HG03039 (cell line): Measurements from ENCODE around the gene CHRNA4.
"Not testable (repeated sequence)": the region's sequence is repeated elsewhere in the genome, so short reads cannot be mapped to it uniquely, and the experiment has no call there.

Experiments
- ATAC-seq: cut with Tn5 transposase; IDR thresholded peaks from one replicate; pipeline ENCODE4 v1.9.1; 2021; ENCODE audit warnings: mild to moderate bottlenecking, moderate library complexity; ENCODE audit not compliant: unreplicated experiment

CHRNA4 gene

GRCh38 chr20:63351326-63351700 lies 9.8 kb downstream of the CHRNA4 start:
- ATAC-seq, result no peak

DNA sequence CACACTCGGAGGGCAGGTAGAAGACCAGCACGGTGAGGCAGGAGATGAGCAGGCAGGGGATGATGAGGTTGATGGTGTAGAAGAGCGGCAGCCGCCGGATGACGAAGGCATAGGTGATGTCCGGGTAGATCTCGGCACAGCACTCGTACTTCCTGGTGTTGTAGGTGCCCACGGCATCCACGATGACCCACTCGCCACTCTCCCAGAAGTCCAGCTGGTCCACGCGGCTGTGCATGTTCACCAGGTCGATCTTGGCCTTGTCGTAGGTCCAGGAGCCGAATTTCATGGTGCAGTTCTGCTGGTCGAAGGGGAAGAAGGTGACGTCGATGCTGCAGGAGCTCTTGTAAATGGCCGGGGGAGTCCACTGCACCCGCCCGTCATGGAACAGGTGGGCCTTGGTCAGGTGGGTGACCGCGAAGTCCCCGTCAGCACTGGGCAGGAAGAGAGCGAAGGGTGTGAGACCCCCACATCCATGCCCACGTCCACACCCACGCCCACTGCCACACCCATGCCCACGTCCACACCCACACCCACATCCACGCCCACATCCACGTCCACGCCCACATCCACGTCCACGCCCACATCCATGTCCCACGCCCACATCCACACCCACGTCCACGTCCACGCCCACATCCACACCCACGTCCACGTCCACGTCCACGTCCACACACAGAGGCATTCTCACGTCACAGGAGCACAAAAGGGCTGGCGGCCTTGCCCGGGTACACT lies 10.4 kb downstream of the CHRNA4 start:
- ATAC-seq, result no peak

DNA sequence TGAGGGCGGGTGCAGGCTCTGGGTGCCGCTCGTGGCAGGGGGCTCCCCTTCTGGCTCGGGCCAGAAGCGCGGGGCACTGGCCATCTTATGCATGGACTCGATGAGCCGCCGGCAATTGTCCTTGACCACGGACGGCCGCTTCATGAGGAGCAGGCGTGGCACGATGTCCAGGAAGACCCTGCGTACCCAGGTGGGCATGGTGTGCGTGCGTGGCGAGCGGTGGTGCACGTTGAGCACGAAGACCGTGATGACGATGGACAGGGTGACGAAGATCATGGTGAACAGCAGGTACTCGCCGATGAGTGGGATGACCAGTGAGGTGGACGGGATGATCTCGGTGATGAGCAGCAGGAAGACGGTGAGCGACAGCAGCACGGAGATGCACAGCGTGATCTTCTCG lies 11.0 kb downstream of the CHRNA4 start:
- no peak for ATAC-seq

GRCh38 chr20:63349516-63349895 lies 11.6 kb downstream of the CHRNA4 start:
- no peak for ATAC-seq

DNA sequence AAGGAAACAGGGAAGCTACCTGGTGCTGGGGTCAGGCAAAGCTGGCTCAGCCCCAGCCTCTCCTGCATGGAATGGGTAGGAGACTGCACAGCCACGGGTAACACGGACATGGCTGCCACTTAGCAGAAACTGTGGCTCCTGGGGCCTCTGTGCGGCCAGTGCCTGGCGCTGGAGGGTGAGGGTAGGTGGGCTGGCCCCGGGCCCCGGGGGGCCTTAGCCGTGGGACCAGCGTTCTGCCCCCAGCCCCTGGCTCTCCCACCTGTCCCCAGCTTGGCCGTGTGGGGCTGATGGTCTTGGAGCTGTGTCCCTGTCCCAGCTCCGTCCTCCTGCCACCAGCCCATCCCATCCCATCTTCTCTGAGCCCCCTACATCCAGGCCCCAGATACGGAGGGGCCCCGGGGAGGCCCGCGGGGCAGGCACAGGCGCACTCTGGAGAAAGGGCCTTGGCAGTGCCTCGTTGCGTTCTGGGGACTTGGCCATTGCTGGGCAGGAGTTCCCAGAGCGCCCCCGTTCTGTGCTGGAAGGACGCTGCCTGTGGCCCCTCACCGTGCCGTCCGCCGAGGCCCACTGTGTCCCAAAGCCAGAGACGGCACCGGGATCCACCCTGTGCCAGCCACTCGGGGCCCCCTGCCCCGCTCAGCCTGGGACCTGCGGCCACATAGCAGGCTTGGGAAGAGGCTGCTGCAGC lies 12.2 kb downstream of the CHRNA4 start:
- ATAC-seq, result no peak

DNA sequence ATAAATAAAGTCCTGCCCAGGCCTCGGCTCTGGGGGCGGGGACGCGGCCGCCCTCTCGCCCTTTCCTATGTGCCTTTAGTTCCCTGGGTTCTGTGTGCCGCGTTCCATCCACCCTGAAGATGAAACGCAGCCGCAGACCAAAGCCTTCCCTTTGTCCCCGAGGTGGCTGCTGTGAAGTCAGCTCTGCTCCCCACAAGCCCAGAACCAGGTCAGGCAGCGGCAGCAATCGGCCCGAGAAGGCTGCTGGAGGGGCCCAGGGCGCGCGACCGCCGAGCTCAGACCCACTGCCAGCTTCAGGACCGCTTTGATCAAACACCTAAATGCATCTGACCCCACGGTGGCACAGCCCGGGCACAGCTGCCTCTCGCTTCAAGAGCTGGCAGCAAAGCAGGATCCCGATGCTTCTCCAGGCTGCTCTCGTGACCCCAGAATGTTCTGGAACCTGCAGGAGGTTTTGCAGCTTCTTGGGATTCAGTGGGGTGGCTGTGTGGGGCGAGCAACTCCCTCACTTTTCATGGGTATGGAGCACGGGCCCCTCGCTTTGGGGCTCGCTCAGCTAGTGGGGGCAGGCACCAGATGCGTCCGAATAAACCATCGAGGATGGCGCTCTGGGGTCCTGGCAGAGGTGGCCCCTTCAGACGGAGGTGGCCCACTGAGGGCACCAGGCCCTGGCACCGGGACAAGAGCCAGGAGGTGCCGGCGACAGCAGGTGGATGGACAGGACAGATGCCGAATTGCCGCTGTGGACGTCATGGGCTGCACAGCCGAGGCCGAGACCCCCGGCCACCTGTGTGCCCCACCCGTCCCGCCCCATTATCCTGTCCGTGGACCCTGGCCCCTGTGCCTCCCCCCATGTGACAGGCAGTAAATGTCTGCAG lies 13.0 kb downstream of the CHRNA4 start:
- no peak for ATAC-seq

DNA sequence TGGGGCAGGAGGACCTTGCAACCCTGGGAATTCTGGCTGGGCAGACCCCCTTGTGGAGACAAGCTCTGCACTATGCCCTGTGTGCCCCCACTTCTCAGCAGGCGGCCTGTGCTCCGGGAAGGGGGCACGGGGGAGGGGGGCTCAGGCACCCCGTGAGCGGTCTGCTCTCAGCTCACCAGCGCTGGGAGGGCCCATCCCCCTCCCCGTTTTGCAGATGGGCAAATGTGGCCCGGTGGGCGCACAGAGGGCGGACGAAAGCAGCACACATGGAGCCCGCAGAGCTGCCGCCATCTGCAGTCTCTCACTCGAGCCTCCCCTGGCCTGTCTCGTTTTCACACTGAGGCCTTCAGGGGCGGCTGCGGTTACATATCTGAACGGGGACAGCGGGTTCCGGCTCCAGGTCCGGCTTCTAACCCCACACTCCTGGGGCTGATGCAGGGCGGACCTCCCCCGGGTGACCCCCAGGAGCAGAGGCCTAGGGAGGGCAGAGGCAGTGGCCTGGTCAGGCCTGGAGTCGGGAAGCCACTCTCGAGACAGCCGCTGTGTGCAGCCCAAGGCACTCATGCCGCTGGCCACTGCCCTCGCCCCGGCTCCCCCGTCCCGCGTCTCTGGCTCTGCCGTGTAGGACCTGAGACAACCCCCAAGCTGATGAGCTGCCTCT lies 13.9 kb downstream of the CHRNA4 start:
- ATAC-seq, result no peak

GRCh38 chr20:63346131-63347080 lies 14.7 kb downstream of the CHRNA4 start:
- ATAC-seq, result no peak

- no peak for ATAC-seq
Observed at GRCh38 chr20:63345328-63346100, 15.6 kb downstream of the CHRNA4 start.

- no peak for ATAC-seq
Observed at GRCh38 chr20:63344616-63345327, 16.4 kb downstream of the CHRNA4 start.

GRCh38 chr20:63343460-63344445 lies 17.4 kb downstream of the CHRNA4 start:
- ATAC-seq, result no peak

- no peak for ATAC-seq
Observed at GRCh38 chr20:63342561-63343459, 18.3 kb downstream of the CHRNA4 start.

DNA sequence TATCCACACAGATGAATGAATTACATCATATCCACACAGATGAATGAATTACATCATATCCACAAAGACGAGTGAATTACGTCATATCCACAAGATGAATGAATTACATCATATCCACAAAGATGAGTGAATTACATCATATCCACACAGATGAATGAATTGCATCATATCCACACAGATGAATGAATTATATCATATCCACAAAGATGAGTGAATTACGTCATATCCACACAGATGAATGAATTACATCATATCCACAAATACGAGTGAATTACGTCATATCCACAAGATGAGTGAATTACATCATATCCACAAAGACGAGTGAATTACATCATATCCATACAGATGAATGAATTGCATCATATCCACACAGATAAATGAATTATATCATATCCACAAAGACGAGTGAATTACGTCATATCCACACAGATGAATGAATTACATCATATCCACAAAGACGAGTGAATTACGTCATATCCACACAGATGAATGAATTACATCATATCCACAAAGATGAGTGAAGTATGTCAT lies 20.9 kb downstream of the CHRNA4 start:
- ATAC-seq, result not testable (repeated sequence)

DNA sequence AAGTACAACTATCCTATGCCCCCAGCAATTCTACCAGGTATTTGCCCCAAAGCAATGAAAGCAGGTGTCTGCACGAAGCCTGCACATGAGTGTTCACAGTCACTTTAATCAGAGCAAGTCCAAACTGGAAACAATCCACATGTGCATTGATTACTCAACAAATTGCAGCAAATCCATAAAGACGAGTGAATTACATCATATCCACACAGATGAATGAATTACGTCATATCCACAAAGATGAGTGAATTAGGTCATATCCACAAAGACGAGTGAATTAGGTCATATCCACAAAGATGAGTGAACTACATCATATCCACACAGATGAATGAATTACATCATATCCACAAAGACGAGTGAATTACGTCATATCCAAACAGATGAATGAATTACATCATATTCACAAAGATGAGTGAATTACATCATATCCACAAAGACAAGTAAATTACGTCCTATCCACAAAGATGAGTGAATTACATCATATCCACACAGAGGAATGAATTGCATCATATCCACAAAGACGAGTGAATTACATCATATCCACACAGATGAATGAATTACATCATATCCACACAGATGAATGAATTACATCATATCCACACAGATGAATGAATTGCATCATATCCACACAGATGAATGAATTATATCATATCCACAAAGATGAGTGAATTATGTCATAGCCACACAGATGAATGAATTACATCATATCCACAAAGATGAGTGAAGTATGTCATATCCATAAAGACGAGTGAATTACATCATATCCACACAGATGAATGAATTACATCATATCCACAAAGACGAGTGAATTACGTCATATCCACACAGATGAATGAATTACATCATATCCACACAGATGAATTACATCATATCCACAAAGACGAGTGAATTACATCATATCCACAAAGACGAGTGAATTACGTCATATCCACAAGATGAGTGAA lies 21.7 kb downstream of the CHRNA4 start:
- ATAC-seq, result not testable (repeated sequence)

DNA sequence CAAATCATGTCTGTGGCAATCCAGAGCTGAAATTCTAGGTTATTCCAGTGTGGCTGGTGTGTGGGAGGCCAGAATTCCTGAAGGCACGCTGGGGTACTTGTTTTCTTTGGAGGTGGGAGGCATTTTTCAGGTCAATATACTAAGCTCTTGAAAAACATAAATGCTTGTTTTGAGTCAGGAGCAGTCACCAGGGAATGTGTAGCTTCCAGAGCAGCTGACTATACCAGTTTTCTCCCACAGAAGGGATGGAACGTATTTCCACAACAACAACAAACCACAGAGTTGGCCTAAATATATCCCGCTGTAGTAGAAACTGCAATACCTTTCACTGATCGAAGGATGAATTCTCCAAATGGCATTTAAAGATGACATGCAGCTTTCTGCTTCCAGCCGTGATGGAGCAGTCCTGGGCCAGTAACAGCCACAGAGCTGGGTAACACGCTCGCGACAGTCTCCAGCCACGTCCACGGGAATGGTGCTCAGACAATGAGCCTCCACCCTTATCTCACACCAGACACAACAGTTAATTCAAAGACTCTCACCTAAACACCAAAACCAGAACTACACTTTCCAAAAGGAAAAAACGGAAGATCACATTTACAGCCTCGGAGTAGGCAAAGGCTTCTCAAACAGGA lies 23.2 kb downstream of the CHRNA4 start:
- ATAC-seq, result no peak
